Gastroesophageal sphincter (tissue), 4 donors: Measurements from ENCODE around the gene ZNF444. TPM values are rescaled to one million over a fixed set of nuclear protein-coding genes. Genes with fewer than 3 reads are reported as not detected.

Experiments
- ATAC-seq: fragments of 150-250 bp; one replicate; pipeline ENCODE4 v1.9.1; 2016; ENCODE audit warnings: mild to moderate bottlenecking, moderate library complexity
- H3K27ac ChIP-seq, 4 donors: fragments of 200-600 bp; sonication (generic) in 3 of 4; 1 replicate in 3 of 4; 2 replicates in 1 of 4; pipeline ENCODE4 v1.5.1; 2016 to 2019
- H3K27me3 ChIP-seq: fragments of 200-600 bp; sonication (generic); one replicate; pipeline ENCODE4 v1.5.1; 2019
- H3K36me3 ChIP-seq, 2 donors: fragments of 200-600 bp; sonication (generic); one replicate each; pipeline ENCODE4 v1.5.1; 2019; ENCODE audit warnings: control low read depth in 1 of 2
- H3K4me1 ChIP-seq, 3 donors: fragments of 200-600 bp; sonication (generic); 1 replicate in 2 of 3; 2 replicates in 1 of 3; pipeline ENCODE4 v1.5.1; 2016 to 2019; ENCODE audit warnings: control low read depth in 2 of 3
- H3K4me3 ChIP-seq, 2 donors: fragments of 200-600 bp; sonication (generic); one replicate each; pipeline ENCODE4 v1.5.1; 2019; ENCODE audit warnings: mild to moderate bottlenecking in 1 of 2, moderate library complexity in 1 of 2
- H3K9me3 ChIP-seq, 3 donors: fragments of 200-600 bp; sonication (generic); one replicate each; pipeline ENCODE4 v1.5.1; 2017 to 2019; ENCODE audit warnings: control low read depth in 2 of 3
- CTCF ChIP-seq, 4 experiments: fragments of 200-600 bp in 2 of 4; fragments of 450-650 bp in 2 of 4; sonication (generic) in 1 of 4; IDR thresholded peaks; one replicate each; pipeline ENCODE4 v1.5.1; 2017 to 2019; ENCODE audit warnings: antibody characterized with exemption in 4 of 4, mild to moderate bottlenecking in 2 of 4, moderate library complexity in 2 of 4
- EP300 ChIP-seq: sonication (generic); formaldehyde crosslinking; IDR thresholded peaks from one replicate; pipeline ENCODE4 v1.6.1; 2017; ENCODE audit warnings: antibody characterized with exemption, mild to moderate bottlenecking
- POLR2A ChIP-seq, 2 donors: fragments of 450-650 bp; IDR thresholded peaks; one replicate each; pipeline ENCODE4 v1.6.1; 2017; ENCODE audit warnings: antibody characterized with exemption in 2 of 2, mild to moderate bottlenecking in 2 of 2, moderate library complexity in 1 of 2
- POLR2AphosphoS5 ChIP-seq: sonication (generic); formaldehyde crosslinking; IDR thresholded peaks from one replicate; pipeline ENCODE4 v1.6.1; 2017; ENCODE audit warnings: antibody characterized with exemption
- WGBS, 2 donors: methylation state at CpG; one replicate each; pipeline ENCODE4 v1.1.5; 2018; ENCODE audit warnings: low coverage in 1 of 2; 5-methylcytosine and 5-hydroxymethylcytosine counted together
- total RNA-seq, 4 donors: library from RNA; depleted of rRNA; stranded (reverse); fragments of >200 nt; gene quantifications; one replicate each; pipeline ENCODE4 v1.1.0, GENCODE V29; 2016

The ZNF444 gene
- total RNA-seq, 4 donors from 2014 or later = 36.2 to 57.9 (median 41.3) TPM

GRCh38 chr19:56150358-56150757 lies 9.3 kb downstream of the ZNF444 start:
- no peak overlapping the region for H3K4me3 ChIP-seq
- peak overlapping the region in 1 of 4 donors; percentile 35 for H3K27ac ChIP-seq
- TF ChIP-seq POLR2AphosphoS5 = no peak
- TF ChIP-seq CTCF (IDR thresholded peaks at IDR 0.05) = no peak
- no peak for TF ChIP-seq EP300
- TF ChIP-seq POLR2A (IDR thresholded peaks at IDR 0.05) = no peak
- H3K4me1 ChIP-seq = peaks cover 0 to 21% (median 0%) of the 10 kb centered on the region in 3 donors
- no peaks in the 10 kb centered on the region for H3K9me3 ChIP-seq
- H3K27me3 ChIP-seq = no peaks in the 10 kb centered on the region
- WGBS, 2 donors = 76 to 77% methylated on average over 11 of the region's 11 CpGs
- peaks cover 0 to 59% of the 10 kb centered on the region in 2 donors for H3K36me3 ChIP-seq
- no peak for ATAC-seq

- no peaks in the 10 kb centered on the region for H3K27me3 ChIP-seq
- no peak for ATAC-seq
- H3K4me3 ChIP-seq = no peak overlapping the region
- no peaks in the 10 kb centered on the region for H3K9me3 ChIP-seq
- H3K27ac ChIP-seq = peak overlapping the region in 1 of 4 donors; percentile 27
- WGBS, 2 donors = 60 to 67% methylated on average over 1 to 2 of the region's 2 CpGs
- TF ChIP-seq CTCF (IDR thresholded peaks at IDR 0.05) (no peak), EP300 (no peak)
- peaks cover 0 to 29% (median 0%) of the 10 kb centered on the region in 3 donors for H3K4me1 ChIP-seq
- peaks cover 0 to 59% of the 10 kb centered on the region in 2 donors for H3K36me3 ChIP-seq
Observed at GRCh38 chr19:56152644-56153043, 11.6 kb downstream of the ZNF444 start.

GRCh38 chr19:56153507-56153906 lies 12.4 kb downstream of the ZNF444 start:
- Histone ChIP-seq H3K4me1 (peaks cover 0 to 29% (median 0%) of the 10 kb centered on the region in 3 donors), H3K36me3 (peaks cover 0 to 59% of the 10 kb centered on the region in 2 donors), H3K27me3 (no peaks in the 10 kb centered on the region), H3K4me3 (no peak overlapping the region), H3K9me3 (no peaks in the 10 kb centered on the region), H3K27ac (peak overlapping the region in 1 of 4 donors; percentile 29)
- TF ChIP-seq CTCF (IDR thresholded peaks at IDR 0.05) = no peak
- no peak for TF ChIP-seq EP300
- no peak for TF ChIP-seq POLR2AphosphoS5
- no peak for TF ChIP-seq POLR2A (IDR thresholded peaks at IDR 0.05)
- 60 to 62% methylated on average over 5 to 6 of the region's 6 CpGs for WGBS, 2 donors
- no peak for ATAC-seq

GRCh38 chr19:56155124-56155687 lies 14.1 kb downstream of the ZNF444 start:
- no peak overlapping the region for H3K27ac ChIP-seq
- H3K9me3 ChIP-seq = no peaks in the 10 kb centered on the region
- peaks cover 0 to 26% (median 0%) of the 10 kb centered on the region in 3 donors for H3K4me1 ChIP-seq
- H3K27me3 ChIP-seq = no peaks in the 10 kb centered on the region
- no peak overlapping the region for H3K4me3 ChIP-seq
- WGBS, 2 donors = 0 to 30% methylated on average over 1 to 7 of the region's 17 CpGs
- ATAC-seq = peak; percentile 19
- TF ChIP-seq CTCF (IDR thresholded peaks at IDR 0.05) (peak in 1 of 4 experiments; percentile 39), POLR2AphosphoS5 (no peak)
- peaks cover 0 to 63% of the 10 kb centered on the region in 2 donors for H3K36me3 ChIP-seq

- H3K27me3 ChIP-seq = no peaks in the 10 kb centered on the region
- H3K9me3 ChIP-seq = no peaks in the 10 kb centered on the region
- no peak overlapping the region for H3K4me3 ChIP-seq
- peak overlapping the region in 3 of 4 donors; percentile 31 to 41 (median 37) for H3K27ac ChIP-seq
- ATAC-seq = no peak
- 100% methylated on average over 1 of the region's 11 CpGs; no CpG with 5 or more reads in 1 of the 2 donors for WGBS, 2 donors
- H3K4me1 ChIP-seq = peaks cover 0 to 22% (median 0%) of the 10 kb centered on the region in 3 donors
- no peak for TF ChIP-seq POLR2A (IDR thresholded peaks at IDR 0.05)
- no peak for TF ChIP-seq CTCF (IDR thresholded peaks at IDR 0.05)
- no peak for TF ChIP-seq EP300
- TF ChIP-seq POLR2AphosphoS5 = no peak
- H3K36me3 ChIP-seq = peaks cover 0 to 79% of the 10 kb centered on the region in 2 donors
Observed at GRCh38 chr19:56156768-56157167, 15.7 kb downstream of the ZNF444 start.
